ENCODE results near the gene POLR1G.
A peak's percentile ranks its signal among the peaks of the same experiment; 100 is the strongest.

- TF ChIP-seq CTCF (IDR thresholded peaks at IDR 0.05) (no peak), ESRRA (IDR thresholded peaks at IDR 0.05; ENCODE audit: borderline replicate concordance, low read length) (no peak), ZNF302 (CRISPR knock-in tag; IDR thresholded peaks at IDR 0.05) (no peak), MAFK (IDR thresholded peaks at IDR 0.05; ENCODE audit: partially characterized antibody) (no peak), POLR2A (IDR thresholded peaks at IDR 0.05; ENCODE audit: low read length) (peak; percentile 3; the same call in 1 of the 2 replicates), POLR2AphosphoS2 (conservative IDR thresholded peaks at IDR 0.05; ENCODE audit: low read length) (no peak), HES2 (IDR thresholded peaks at IDR 0.05) (no peak)
Observed at GRCh38 chr19:45370410-45371204, 35.8 kb upstream of the POLR1G start, which contains the start of gene ERCC2.

Measured in A549 (cell line).